HepG2 (cell line): ENCODE data around the gene RARS2. TPM values are rescaled to one million over a fixed set of nuclear protein-coding genes. Genes with fewer than 3 reads are reported as not detected.
A peak's percentile ranks its signal among the peaks of the same experiment; 100 is the strongest.

Experiments used
- CEBPZ ChIP-seq: IDR thresholded peaks from 2 replicates; pipeline ENCODE4 v1.6.1; 2012; ENCODE audit warnings: low read length, improper control_type of control experiment
- CSRNP2 ChIP-seq: sonication (generic); formaldehyde crosslinking; conservative IDR thresholded peaks from 2 replicates; pipeline ENCODE4 v1.8.0; 2022; ENCODE audit warnings: low read depth, missing genetic modification reagents
- CTCF ChIP-seq: sonication (generic); formaldehyde crosslinking; IDR thresholded peaks from 2 replicates; pipeline ENCODE4 v1.5.0; 2020; ENCODE audit warnings: mild to moderate bottlenecking, missing genetic modification reagents, moderate library complexity
- DR1 ChIP-seq: sonication (generic); formaldehyde crosslinking; IDR thresholded peaks from 2 replicates; pipeline ENCODE4 v1.8.0; 2021; ENCODE audit warnings: mild to moderate bottlenecking, missing genetic modification reagents, inconsistent platforms
- FOXK2 ChIP-seq: fragments of 450-650 bp; IDR thresholded peaks from 2 replicates; pipeline ENCODE4 v1.6.1; 2016
- HMGA1 ChIP-seq: sonication (generic); formaldehyde crosslinking; conservative IDR thresholded peaks from 2 replicates; pipeline ENCODE4 v1.4.0; 2020; ENCODE audit warnings: missing genetic modification reagents
- HNF4A ChIP-seq: sonication (generic); formaldehyde crosslinking; IDR thresholded peaks from 2 replicates; pipeline ENCODE4 v1.4.0; 2020; ENCODE audit warnings: missing genetic modification reagents
- SNRNP70 ChIP-seq: fragments of 200-400 bp; formaldehyde crosslinking; IDR thresholded peaks from 2 replicates; pipeline ENCODE4 v1.6.1; 2017; ENCODE audit warnings: mild to moderate bottlenecking, low read depth, low read length, moderate library complexity
- ZMYM2 ChIP-seq: sonication (generic); formaldehyde crosslinking; IDR thresholded peaks from 2 replicates; pipeline ENCODE4 v1.8.0; 2022; ENCODE audit warnings: mild to moderate bottlenecking, missing genetic modification reagents
- ZMYM3 ChIP-seq: sonication (generic); formaldehyde crosslinking; IDR thresholded peaks from 2 replicates; pipeline ENCODE4 v1.5.1; 2020; ENCODE audit warnings: mild to moderate bottlenecking, missing genetic modification reagents
- ZNF281 ChIP-seq: sonication (generic); formaldehyde crosslinking; IDR thresholded peaks from 2 replicates; pipeline ENCODE4 v1.4.0; 2020; ENCODE audit warnings: missing genetic modification reagents, borderline replicate concordance
- ZNF674 ChIP-seq: sonication (generic); formaldehyde crosslinking; IDR thresholded peaks from 2 replicates; pipeline ENCODE4 v1.5.0; 2020; ENCODE audit warnings: low read depth, mild to moderate bottlenecking, missing genetic modification reagents
- ZNF773 ChIP-seq: sonication (generic); formaldehyde crosslinking; IDR thresholded peaks from 2 replicates; pipeline ENCODE4 v1.4.0; 2020; ENCODE audit warnings: missing genetic modification reagents, borderline replicate concordance
- ZSCAN22 ChIP-seq: sonication (generic); formaldehyde crosslinking; IDR thresholded peaks from 2 replicates; pipeline ENCODE4 v1.4.0; 2020; ENCODE audit warnings: mild to moderate bottlenecking, missing genetic modification reagents
- polyA plus RNA-seq, 8 experiments: library from polyadenylated mRNA; depleted of rRNA in 3 of 8; stranded (reverse) in 7 of 8; unstranded in 1 of 8; fragments of >200 nt; fragmentation: Illumina TruSeq in 4 of 8; extraction: Trizol in 4 of 8; gene quantifications; 2 replicates each; pipeline versions ENCODE4 v1.2.1 to v1.2.3, GENCODE V29; 2011 to 2016; ENCODE audit warnings: low read depth in 4 of 8, missing spikeins in 1 of 8, mixed read lengths in 1 of 8; ENCODE audit not compliant: insufficient read depth in 1 of 8
- total RNA-seq, 5 experiments: library from RNA; depleted of rRNA; stranded (reverse); fragments of >200 nt; fragmentation: Illumina TruSeq; extraction: Trizol; gene quantifications; 2 replicates each; pipeline ENCODE4 v1.2.3, GENCODE V29; 2016; ENCODE audit warnings: low read depth in 1 of 5
- TF ChIP-seq, protein P1 (sequence below): sonication (generic); formaldehyde crosslinking; IDR thresholded peaks from 2 replicates; pipeline ENCODE4 v1.5.0; 2020; ENCODE audit warnings: mild to moderate bottlenecking, missing genetic modification reagents
- TF ChIP-seq, protein P2 (sequence below): sonication (generic); formaldehyde crosslinking; IDR thresholded peaks from 2 replicates; pipeline ENCODE4 v1.5.0; 2020; ENCODE audit warnings: missing genetic modification reagents, mild to moderate bottlenecking, borderline replicate concordance
- TF ChIP-seq, protein P3 (sequence below): sonication (generic); formaldehyde crosslinking; IDR thresholded peaks from 2 replicates; pipeline ENCODE4 v1.4.0; 2020; ENCODE audit warnings: mild to moderate bottlenecking, missing genetic modification reagents

The RARS2 gene
- total and polyA plus RNA-seq, 2 of the 13 experiments (the other 11 are each of a cell fraction or from before 2014, with no cell fraction given): 23.4 to 80.1 TPM

- TF ChIP-seq ZNF281 (CRISPR knock-in tag): no peak
- TF ChIP-seq ZMYM2: no peak
- TF ChIP-seq ZNF674 (CRISPR knock-in tag): no peak
- TF ChIP-seq ZNF773 (CRISPR knock-in tag): no peak
- peak; percentile 70; the same call in 1 of the 2 replicates for TF ChIP-seq FOXK2
- no peak for TF ChIP-seq CTCF (CRISPR knock-in tag)
- TF ChIP-seq, protein P1, sequence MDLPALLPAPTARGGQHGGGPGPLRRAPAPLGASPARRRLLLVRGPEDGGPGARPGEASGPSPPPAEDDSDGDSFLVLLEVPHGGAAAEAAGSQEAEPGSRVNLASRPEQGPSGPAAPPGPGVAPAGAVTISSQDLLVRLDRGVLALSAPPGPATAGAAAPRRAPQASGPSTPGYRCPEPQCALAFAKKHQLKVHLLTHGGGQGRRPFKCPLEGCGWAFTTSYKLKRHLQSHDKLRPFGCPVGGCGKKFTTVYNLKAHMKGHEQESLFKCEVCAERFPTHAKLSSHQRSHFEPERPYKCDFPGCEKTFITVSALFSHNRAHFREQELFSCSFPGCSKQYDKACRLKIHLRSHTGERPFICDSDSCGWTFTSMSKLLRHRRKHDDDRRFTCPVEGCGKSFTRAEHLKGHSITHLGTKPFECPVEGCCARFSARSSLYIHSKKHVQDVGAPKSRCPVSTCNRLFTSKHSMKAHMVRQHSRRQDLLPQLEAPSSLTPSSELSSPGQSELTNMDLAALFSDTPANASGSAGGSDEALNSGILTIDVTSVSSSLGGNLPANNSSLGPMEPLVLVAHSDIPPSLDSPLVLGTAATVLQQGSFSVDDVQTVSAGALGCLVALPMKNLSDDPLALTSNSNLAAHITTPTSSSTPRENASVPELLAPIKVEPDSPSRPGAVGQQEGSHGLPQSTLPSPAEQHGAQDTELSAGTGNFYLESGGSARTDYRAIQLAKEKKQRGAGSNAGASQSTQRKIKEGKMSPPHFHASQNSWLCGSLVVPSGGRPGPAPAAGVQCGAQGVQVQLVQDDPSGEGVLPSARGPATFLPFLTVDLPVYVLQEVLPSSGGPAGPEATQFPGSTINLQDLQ (CRISPR knock-in tag): no peak
- no peak for TF ChIP-seq ZSCAN22 (CRISPR knock-in tag)
- no peak for TF ChIP-seq ZMYM3
- no peak for TF ChIP-seq SNRNP70
- peak; percentile 81 for TF ChIP-seq HNF4A
- TF ChIP-seq DR1: no peak
- TF ChIP-seq, protein P2, sequence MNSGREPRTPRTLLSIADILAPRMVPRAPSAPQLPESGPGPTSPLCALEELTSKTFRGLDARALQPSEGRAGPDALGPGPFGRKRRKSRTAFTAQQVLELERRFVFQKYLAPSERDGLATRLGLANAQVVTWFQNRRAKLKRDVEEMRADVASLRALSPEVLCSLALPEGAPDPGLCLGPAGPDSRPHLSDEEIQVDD (CRISPR knock-in tag): no peak
- TF ChIP-seq, protein P3, sequence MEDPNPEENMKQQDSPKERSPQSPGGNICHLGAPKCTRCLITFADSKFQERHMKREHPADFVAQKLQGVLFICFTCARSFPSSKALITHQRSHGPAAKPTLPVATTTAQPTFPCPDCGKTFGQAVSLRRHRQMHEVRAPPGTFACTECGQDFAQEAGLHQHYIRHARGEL (CRISPR knock-in tag): no peak
- TF ChIP-seq CSRNP2 (CRISPR knock-in tag): no peak
- TF ChIP-seq HMGA1 (CRISPR knock-in tag): no peak
- no peak for TF ChIP-seq CEBPZ
These were observed 6.0 kb downstream of the RARS2 start (continued) for GRCh38 chr6:87583822-87584221.
